BLaER1 (cell line): Measurements from ENCODE around the gene RAD23A.
"Not testable (repeated sequence)": the region's sequence is repeated elsewhere in the genome, so short reads cannot be mapped to it uniquely, and the experiment has no call there.

Experiments
- H3K27ac ChIP-seq: shearing (Covaris generic); formaldehyde crosslinking; 2 replicates; pipeline ENCODE4 v1.8.1; 2022
- H3K27me3 ChIP-seq: shearing (Covaris generic); formaldehyde crosslinking; 2 replicates; pipeline ENCODE4 v1.8.1; 2022
- H3K36me3 ChIP-seq: shearing (Covaris generic); formaldehyde crosslinking; 2 replicates; pipeline ENCODE4 v1.8.1; 2022
- H3K4me1 ChIP-seq: shearing (Covaris generic); formaldehyde crosslinking; 2 replicates; pipeline ENCODE4 v1.8.1; 2022
- H3K4me2 ChIP-seq: shearing (Covaris generic); formaldehyde crosslinking; 2 replicates; pipeline ENCODE4 v1.8.1; 2022
- H3K4me3 ChIP-seq: shearing (Covaris generic); formaldehyde crosslinking; 2 replicates; pipeline ENCODE4 v1.8.1; 2022
- H3K9ac ChIP-seq: shearing (Covaris generic); formaldehyde crosslinking; 2 replicates; pipeline ENCODE4 v1.8.1; 2022
- H3K9me3 ChIP-seq: shearing (Covaris generic); formaldehyde crosslinking; 2 replicates; pipeline ENCODE4 v1.8.1; 2022
- H4K20me1 ChIP-seq: shearing (Covaris generic); formaldehyde crosslinking; 2 replicates; pipeline ENCODE4 v1.8.1; 2022
- Cebpa-rat ChIP-seq: shearing (Covaris generic); IDR thresholded peaks from 2 replicates; pipeline ENCODE4 v1.8.1; 2022

Gene RAD23A

GRCh38 chr19:12947702-12948611, 2.3 kb downstream of the RAD23A start:
- peaks cover 85% of the 10 kb centered on the region for H3K36me3 ChIP-seq
- no peak overlapping the region for H3K27ac ChIP-seq
- H3K4me1 ChIP-seq: peaks cover 71% of the 10 kb centered on the region
- H3K9me3 ChIP-seq: no peaks in the 10 kb centered on the region
- peak overlapping the region; percentile 94; the same call in 1 of the 2 replicates for H3K9ac ChIP-seq
- no peaks in the 10 kb centered on the region for H3K27me3 ChIP-seq
- H3K4me3 ChIP-seq: no peak overlapping the region
- no peak for TF ChIP-seq Cebpa-rat
- H4K20me1 ChIP-seq: peaks cover 74% of the 10 kb centered on the region
- H3K4me2 ChIP-seq: peak overlapping the region; percentile 87

GRCh38 chr19:12948612-12949362, 3.1 kb downstream of the RAD23A start:
- no peak for TF ChIP-seq Cebpa-rat
- H3K4me2 ChIP-seq: no peak overlapping the region
- H4K20me1 ChIP-seq: peaks cover 74% of the 10 kb centered on the region
- H3K27ac ChIP-seq: no peak overlapping the region
- H3K9me3 ChIP-seq: no peaks in the 10 kb centered on the region
- H3K36me3 ChIP-seq: peaks cover 85% of the 10 kb centered on the region
- H3K9ac ChIP-seq: no peak overlapping the region
- no peak overlapping the region for H3K4me3 ChIP-seq
- peaks cover 70% of the 10 kb centered on the region for H3K4me1 ChIP-seq
- H3K27me3 ChIP-seq: no peaks in the 10 kb centered on the region

GRCh38 chr19:12949363-12950283, 4.0 kb downstream of the RAD23A start:
- H3K4me1 ChIP-seq: peaks cover 71% of the 10 kb centered on the region
- TF ChIP-seq Cebpa-rat: no peak
- H3K27me3 ChIP-seq: no peaks in the 10 kb centered on the region
- H3K9ac ChIP-seq: no peak overlapping the region
- H3K9me3 ChIP-seq: no peaks in the 10 kb centered on the region
- peaks cover 85% of the 10 kb centered on the region for H3K36me3 ChIP-seq
- no peak overlapping the region; the same call in 1 of the 2 replicates for H3K4me2 ChIP-seq
- peaks cover 83% of the 10 kb centered on the region for H4K20me1 ChIP-seq
- no peak overlapping the region for H3K4me3 ChIP-seq
- no peak overlapping the region for H3K27ac ChIP-seq

GRCh38 chr19:12952050-12952449, 6.4 kb downstream of the RAD23A start:
- not testable (repeated sequence) for H3K9ac ChIP-seq, H3K9me3 ChIP-seq, H3K4me2 ChIP-seq, H3K27me3 ChIP-seq, H3K27ac ChIP-seq, H3K4me3 ChIP-seq
- Histone ChIP-seq H3K36me3 (peaks cover 85% of the 10 kb centered on the region), H3K4me1 (peaks cover 76% of the 10 kb centered on the region), H4K20me1 (peaks cover 91% of the 10 kb centered on the region)

- Histone ChIP-seq H3K36me3 (peaks cover 79% of the 10 kb centered on the region), H3K9me3 (no peaks in the 10 kb centered on the region), H3K27ac (no peak overlapping the region), H3K4me3 (no peak overlapping the region), H3K9ac (no peak overlapping the region), H4K20me1 (peaks cover 88% of the 10 kb centered on the region), H3K27me3 (no peaks in the 10 kb centered on the region), H3K4me2 (no peak overlapping the region), H3K4me1 (peaks cover 72% of the 10 kb centered on the region)
- no peak for TF ChIP-seq Cebpa-rat
These were observed 7.0 kb downstream of the RAD23A start for GRCh38 chr19:12952488-12953137.

- H3K4me1 ChIP-seq: peaks cover 72% of the 10 kb centered on the region
- H3K36me3 ChIP-seq: peaks cover 72% of the 10 kb centered on the region
- H3K9ac ChIP-seq: no peak overlapping the region
- no peaks in the 10 kb centered on the region for H3K9me3 ChIP-seq
- no peak overlapping the region for H3K27ac ChIP-seq
- no peaks in the 10 kb centered on the region for H3K27me3 ChIP-seq
- H3K4me3 ChIP-seq: no peak overlapping the region
- peaks cover 82% of the 10 kb centered on the region for H4K20me1 ChIP-seq
- H3K4me2 ChIP-seq: 0 out of 2 replicates have a peak overlapping the region, but pooled peaks have one; percentile 89
- TF ChIP-seq Cebpa-rat: no peak
These were observed 7.6 kb downstream of the RAD23A start for GRCh38 chr19:12953138-12953798.

- peaks cover 74% of the 10 kb centered on the region for H4K20me1 ChIP-seq
- peak overlapping the region; percentile 21; the same call in 1 of the 2 replicates for H3K9ac ChIP-seq
- H3K27me3 ChIP-seq: no peaks in the 10 kb centered on the region
- peaks cover 65% of the 10 kb centered on the region for H3K4me1 ChIP-seq
- peak overlapping the region; percentile 89 for H3K4me2 ChIP-seq
- H3K36me3 ChIP-seq: peaks cover 65% of the 10 kb centered on the region
- no peak for TF ChIP-seq Cebpa-rat
- H3K27ac ChIP-seq: no peak overlapping the region
- no peaks in the 10 kb centered on the region for H3K9me3 ChIP-seq
- no peak overlapping the region for H3K4me3 ChIP-seq
These were observed 8.3 kb downstream of the RAD23A start for GRCh38 chr19:12953799-12954611.

- no peak overlapping the region for H3K4me3 ChIP-seq
- H3K27ac ChIP-seq: no peak overlapping the region
- H3K36me3 ChIP-seq: peaks cover 59% of the 10 kb centered on the region
- H3K4me1 ChIP-seq: peaks cover 59% of the 10 kb centered on the region
- H4K20me1 ChIP-seq: peaks cover 69% of the 10 kb centered on the region
- H3K27me3 ChIP-seq: no peaks in the 10 kb centered on the region
- TF ChIP-seq Cebpa-rat: no peak
- H3K9ac ChIP-seq: peak overlapping the region; percentile 21; the same call in 1 of the 2 replicates
- peak overlapping the region; percentile 89 for H3K4me2 ChIP-seq
- no peaks in the 10 kb centered on the region for H3K9me3 ChIP-seq
These were observed 8.9 kb downstream of the RAD23A start for GRCh38 chr19:12954612-12954962.

GRCh38 chr19:12955575-12955974, 9.9 kb downstream of the RAD23A start:
- Histone ChIP-seq H3K4me3 (peak overlapping the region; percentile 80), H3K4me1 (peaks cover 50% of the 10 kb centered on the region), H3K4me2 (peak overlapping the region; percentile 89), H3K36me3 (peaks cover 49% of the 10 kb centered on the region), H3K9ac (peak overlapping the region; percentile 93), H4K20me1 (peaks cover 59% of the 10 kb centered on the region)
- H3K9me3 ChIP-seq, H3K27me3 ChIP-seq, H3K27ac ChIP-seq: not testable (repeated sequence)
